NCI-H446 (cell line): Measurements from ENCODE around the gene AK1.

Source experiments
- DNase-seq, 2 experiments: peaks; one replicate each; lab custom pipeline; 2025; lab: John Stamatoyannopoulos, UW

The AK1 gene

GRCh38 chr9:127908660-127908926 is 31.1 kb upstream of the AK1 start:
- DNase-seq = no peak

GRCh38 chr9:127907867-127908659 is 30.6 kb upstream of the AK1 start:
- no peak for DNase-seq

DNA sequence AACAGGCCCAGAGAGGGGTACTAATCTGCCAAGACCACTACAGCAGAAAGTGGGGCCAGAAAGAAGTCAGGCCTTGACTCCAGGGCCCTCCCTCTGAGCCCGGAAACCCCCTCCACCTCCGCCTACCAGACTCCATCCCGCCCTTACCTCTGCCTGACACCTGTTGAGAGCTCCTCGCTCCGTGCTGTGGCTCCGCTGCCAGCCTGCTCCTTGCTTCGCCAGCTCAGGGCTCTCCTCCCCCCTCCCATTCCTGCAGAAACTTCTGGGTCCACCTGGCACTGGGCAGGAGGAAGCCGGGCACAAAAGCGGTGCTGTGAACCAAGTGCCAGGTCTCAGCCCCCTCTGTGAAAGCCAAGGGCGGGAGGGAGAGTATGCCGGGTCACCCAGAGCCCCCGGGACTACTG is 28.3 kb upstream of the AK1 start:
- no peak for DNase-seq

- no peak for DNase-seq
Measured at GRCh38 chr9:127905004-127905728, 27.7 kb upstream of the AK1 start.

DNA sequence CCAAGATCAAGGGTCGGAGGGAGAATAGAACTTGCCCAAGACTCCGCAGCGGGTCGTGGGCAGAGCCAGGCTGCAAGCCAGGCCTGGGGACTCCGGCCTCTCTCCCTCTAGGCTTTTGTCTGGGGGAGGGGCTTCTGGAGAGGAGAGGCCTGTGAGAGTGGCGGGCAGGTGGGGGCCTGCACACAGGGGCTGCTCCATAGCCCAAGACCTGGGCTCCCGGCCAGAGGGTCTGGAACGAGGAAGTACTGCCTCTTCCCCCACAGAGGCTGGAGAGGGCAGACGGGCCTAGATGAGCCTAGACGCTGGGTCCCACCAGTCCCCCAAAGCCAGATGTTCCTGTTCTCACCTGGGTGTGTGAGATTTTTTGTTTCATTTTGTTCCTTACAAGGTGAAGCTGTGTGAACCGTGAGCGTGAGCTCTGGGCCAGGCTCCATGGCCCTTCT is 27.1 kb upstream of the AK1 start:
- no peak for DNase-seq

- no peak for DNase-seq
Measured at GRCh38 chr9:127903557-127904475, 26.3 kb upstream of the AK1 start.

GRCh38 chr9:127899128-127899943 is 21.9 kb upstream of the AK1 start, which contains the start of gene ST6GALNAC6:
TSS of gene ST6GALNAC6 (minus strand) at chr9:127899603. CDS start at chr9:127897981, 1,622 bp downstream.
- peak in 1 of 2 experiments; percentile 61 for DNase-seq

GRCh38 chr9:127898433-127899127 is 21.1 kb upstream of the AK1 start:
- DNase-seq = no peak

DNA sequence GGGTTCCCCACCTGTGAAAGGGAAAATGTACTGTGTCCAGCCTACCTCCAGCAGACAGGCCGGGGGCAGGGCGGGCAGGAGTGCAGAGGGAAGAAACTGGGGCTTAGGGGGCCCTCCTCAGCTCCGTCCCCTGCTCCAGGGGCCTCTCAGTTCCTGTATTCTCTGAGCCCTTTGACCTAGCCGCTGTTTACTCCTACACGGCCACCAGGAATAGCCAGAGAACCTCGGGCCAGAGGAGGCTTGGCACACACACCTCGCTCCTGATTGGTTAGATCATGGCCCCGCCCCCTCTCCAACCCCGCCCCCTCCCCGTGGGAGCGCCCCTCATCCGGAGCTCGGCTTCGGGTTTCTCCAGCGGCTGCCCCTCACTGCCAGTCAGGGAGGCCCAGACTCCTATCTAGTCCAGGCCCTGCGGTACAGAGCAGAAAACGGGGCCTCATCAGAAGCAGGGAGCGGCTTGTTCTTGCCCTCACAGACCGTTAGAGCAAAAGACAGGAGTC is 19.8 kb upstream of the AK1 start:
- no peak for DNase-seq

- DNase-seq = no peak
Measured at GRCh38 chr9:127896395-127897192, 19.1 kb upstream of the AK1 start.

DNA sequence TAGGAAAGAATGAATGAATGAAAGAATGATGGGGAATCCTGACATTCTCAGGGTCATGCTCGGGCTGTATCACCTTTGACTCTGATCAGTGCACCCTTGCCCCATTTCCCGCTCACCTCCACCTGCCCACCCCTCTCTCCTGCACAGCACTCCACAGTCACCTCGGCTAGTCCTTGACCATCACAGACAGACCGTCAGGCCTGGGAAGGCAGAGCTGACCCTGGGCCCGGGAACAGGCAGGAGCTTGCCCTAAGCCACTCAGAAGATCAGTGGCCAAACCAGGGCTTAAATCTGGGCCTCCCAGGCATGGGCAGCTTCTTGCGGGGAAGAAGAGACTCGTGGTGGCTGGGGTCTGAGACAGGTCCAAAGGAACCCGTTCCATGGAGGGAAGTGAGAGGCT is 18.3 kb upstream of the AK1 start:
- DNase-seq = no peak

GRCh38 chr9:127893392-127893791 is 15.9 kb upstream of the AK1 start:
- no peak for DNase-seq

GRCh38 chr9:127892831-127893230 is 15.4 kb upstream of the AK1 start:
- DNase-seq = no peak

DNA sequence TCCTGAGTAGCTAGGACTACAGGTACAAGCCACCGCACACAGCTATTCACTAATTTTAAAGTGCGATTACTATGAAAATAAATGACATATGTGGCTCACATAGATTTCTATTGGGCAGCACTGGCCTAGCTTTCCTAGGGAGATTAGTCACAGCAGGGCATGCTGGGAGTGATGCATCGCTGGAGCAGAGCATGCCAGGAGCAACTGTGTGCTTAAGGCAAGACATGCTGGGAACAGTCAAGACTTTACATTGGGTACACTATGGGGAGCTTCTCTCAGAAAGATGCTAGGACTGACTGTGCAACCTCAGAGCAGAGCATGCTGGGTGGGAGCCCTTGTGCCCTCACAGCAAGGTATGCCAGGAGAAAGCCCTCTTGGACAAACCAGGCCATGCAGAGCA is 12.6 kb upstream of the AK1 start:
- no peak for DNase-seq

DNA sequence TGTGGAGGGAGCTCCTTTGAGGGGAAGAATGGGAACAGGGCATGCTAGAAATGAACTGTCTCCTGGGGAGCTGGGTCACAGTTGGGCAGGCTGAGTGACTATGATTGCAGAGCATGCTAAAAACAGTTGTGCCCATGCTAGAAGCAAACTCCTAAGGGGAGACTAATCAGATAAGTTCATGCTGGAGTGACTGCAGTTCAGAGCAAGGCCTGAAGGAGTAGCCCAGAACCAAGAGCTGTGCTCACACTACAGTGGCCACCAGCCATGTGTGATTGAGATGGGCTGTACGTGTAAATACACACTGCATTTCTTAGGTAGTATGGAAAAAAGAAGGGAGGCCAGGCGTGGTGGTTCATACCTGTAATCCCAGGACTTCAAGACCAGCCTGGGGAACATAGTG is 10.3 kb upstream of the AK1 start:
- no peak for DNase-seq

- DNase-seq = no peak
Measured at GRCh38 chr9:127886401-127886972, 9.0 kb upstream of the AK1 start.

- no peak for DNase-seq
Measured at GRCh38 chr9:127885508-127886281, 8.2 kb upstream of the AK1 start.

DNA sequence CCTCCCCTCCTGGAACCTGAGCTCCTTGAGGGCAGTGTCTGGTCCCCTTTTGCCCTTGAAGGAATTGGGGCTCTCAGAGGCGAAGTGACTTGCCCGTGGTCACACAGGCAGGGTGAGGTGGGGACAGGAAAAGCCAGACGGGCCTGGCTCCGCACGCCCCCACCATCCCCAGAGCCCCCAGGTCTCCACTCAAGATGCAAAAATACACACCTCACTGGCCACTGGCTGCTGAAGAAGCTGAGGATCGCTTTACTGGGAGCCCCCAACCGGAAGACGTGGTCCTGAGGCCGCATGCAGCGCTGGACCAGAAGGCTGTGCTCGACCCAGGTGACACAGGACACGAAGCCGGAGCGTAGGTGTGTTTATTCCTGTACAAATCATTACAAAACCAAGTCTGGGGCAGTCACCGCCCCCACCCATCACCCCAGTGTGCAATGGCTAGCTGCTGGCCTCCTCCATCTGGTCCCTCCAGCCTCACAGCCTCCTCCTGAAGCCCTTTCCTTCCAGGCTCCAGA is 7.6 kb upstream of the AK1 start:
- DNase-seq = no peak
